ENCODE results near the gene TNRC6B. TPM values are rescaled to one million over a fixed set of nuclear protein-coding genes. Genes with fewer than 3 reads are reported as not detected.

TNRC6B gene
- polyA plus RNA-seq, 1 donor from 2014 or later: 7.6 TPM

- Histone ChIP-seq H3K9me3 (ENCODE audit: low read length) (no peaks in the 10 kb centered on the region), H3K9ac (ENCODE audit: low read length) (no peak overlapping the region), H3K4me3 (ENCODE audit: low read length) (no peak overlapping the region), H3K4me2 (ENCODE audit: low read length) (no peak overlapping the region), H2AFZ (ENCODE audit: low read depth, low read length) (no peak overlapping the region), H3K9me2 (ENCODE audit: insufficient read depth, low read length) (no peaks in the 10 kb centered on the region), H3K27me3 (ENCODE audit: insufficient read depth, low read depth, low read length) (no peaks in the 10 kb centered on the region), H3K27ac (ENCODE audit: low read length) (no peak overlapping the region), H4K20me1 (ENCODE audit: insufficient read depth) (peaks cover 21% of the 10 kb centered on the region), H3K36me3 (ENCODE audit: insufficient read depth, low read length) (no peaks in the 10 kb centered on the region), H3K79me2 (replicated peaks; ENCODE audit: insufficient read depth, low read length) (peaks cover 60% of the 10 kb centered on the region), H3F3A (ENCODE audit: insufficient read depth, low read length, poor library complexity, severe bottlenecking) (peaks cover 3% of the 10 kb centered on the region)
- TF ChIP-seq MXI1 (conservative IDR thresholded peaks at IDR 0.05; ENCODE audit: poor library complexity, severe bottlenecking) (no peak), SMC3 (conservative IDR thresholded peaks at IDR 0.05; ENCODE audit: poor library complexity) (no peak), REST (IDR thresholded peaks at IDR 0.05; ENCODE audit: borderline replicate concordance) (no peak), EP300 (conservative IDR thresholded peaks at IDR 0.05; ENCODE audit: poor library complexity, severe bottlenecking) (no peak), CTCF (IDR thresholded peaks at IDR 0.05; ENCODE audit: poor library complexity, severe bottlenecking) (no peak), RAD21 (conservative IDR thresholded peaks at IDR 0.05) (no peak), POLR2AphosphoS5 (IDR thresholded peaks at IDR 0.05) (no peak), EZH2 (IDR thresholded peaks at IDR 0.05; ENCODE audit: borderline replicate concordance, insufficient read depth, low read length, poor library complexity, severe bottlenecking) (no peak), TAF1 (IDR thresholded peaks at IDR 0.05; ENCODE audit: low read depth) (no peak)
Measured at GRCh38 chr22:40237241-40237640, 59.5 kb downstream of the TNRC6B start.

- H3K27ac ChIP-seq (ENCODE audit: low read length): no peak overlapping the region
- no peaks in the 10 kb centered on the region for H3K36me3 ChIP-seq (ENCODE audit: insufficient read depth, low read length)
- H3K27me3 ChIP-seq (ENCODE audit: insufficient read depth, low read depth, low read length): no peaks in the 10 kb centered on the region
- H3K9ac ChIP-seq (ENCODE audit: low read length): no peak overlapping the region
- H3K9me3 ChIP-seq (ENCODE audit: low read length): no peaks in the 10 kb centered on the region
- H4K20me1 ChIP-seq (ENCODE audit: insufficient read depth): peaks cover 21% of the 10 kb centered on the region
- no peak overlapping the region for H2AFZ ChIP-seq (ENCODE audit: low read depth, low read length)
- H3K79me2 ChIP-seq (replicated peaks; ENCODE audit: insufficient read depth, low read length): peaks cover 60% of the 10 kb centered on the region
- no peaks in the 10 kb centered on the region for H3K9me2 ChIP-seq (ENCODE audit: insufficient read depth, low read length)
- TF ChIP-seq MXI1 (conservative IDR thresholded peaks at IDR 0.05; ENCODE audit: poor library complexity, severe bottlenecking): no peak
- TF ChIP-seq SMC3 (conservative IDR thresholded peaks at IDR 0.05; ENCODE audit: poor library complexity): no peak
- no peak for TF ChIP-seq TAF1 (IDR thresholded peaks at IDR 0.05; ENCODE audit: low read depth)
- no peak for TF ChIP-seq REST (IDR thresholded peaks at IDR 0.05; ENCODE audit: borderline replicate concordance)
- TF ChIP-seq POLR2AphosphoS5 (IDR thresholded peaks at IDR 0.05): no peak
- no peak for TF ChIP-seq EZH2 (IDR thresholded peaks at IDR 0.05; ENCODE audit: borderline replicate concordance, insufficient read depth, low read length, poor library complexity, severe bottlenecking)
- no peak for TF ChIP-seq EP300 (conservative IDR thresholded peaks at IDR 0.05; ENCODE audit: poor library complexity, severe bottlenecking)
- TF ChIP-seq RAD21 (conservative IDR thresholded peaks at IDR 0.05): no peak
- TF ChIP-seq CTCF (IDR thresholded peaks at IDR 0.05; ENCODE audit: poor library complexity, severe bottlenecking): no peak
- H3F3A ChIP-seq (ENCODE audit: insufficient read depth, low read length, poor library complexity, severe bottlenecking): peaks cover 3% of the 10 kb centered on the region
- no peak overlapping the region for H3K4me3 ChIP-seq (ENCODE audit: low read length)
- no peak overlapping the region for H3K4me2 ChIP-seq (ENCODE audit: low read length)
Measured at GRCh38 chr22:40237788-40238424, 60.2 kb downstream of the TNRC6B start.

Measured in neural cell (in vitro differentiated cells).